IPS-NIHi7 (cell line): ENCODE data around the gene CLCN7.
"Not testable (repeated sequence)": the region's sequence is repeated elsewhere in the genome, so short reads cannot be mapped to it uniquely, and the experiment has no call there.

Experiments
- DNase-seq: peaks from one replicate; pipeline ENCODE4 v3.0.0; 2012; ENCODE audit warnings: mixed read lengths; ENCODE audit errors: extremely low spot score

Gene CLCN7

GRCh38 chr16:1488054-1488601 lies 13.3 kb upstream of the CLCN7 start:
- DNase-seq = no peak

DNA sequence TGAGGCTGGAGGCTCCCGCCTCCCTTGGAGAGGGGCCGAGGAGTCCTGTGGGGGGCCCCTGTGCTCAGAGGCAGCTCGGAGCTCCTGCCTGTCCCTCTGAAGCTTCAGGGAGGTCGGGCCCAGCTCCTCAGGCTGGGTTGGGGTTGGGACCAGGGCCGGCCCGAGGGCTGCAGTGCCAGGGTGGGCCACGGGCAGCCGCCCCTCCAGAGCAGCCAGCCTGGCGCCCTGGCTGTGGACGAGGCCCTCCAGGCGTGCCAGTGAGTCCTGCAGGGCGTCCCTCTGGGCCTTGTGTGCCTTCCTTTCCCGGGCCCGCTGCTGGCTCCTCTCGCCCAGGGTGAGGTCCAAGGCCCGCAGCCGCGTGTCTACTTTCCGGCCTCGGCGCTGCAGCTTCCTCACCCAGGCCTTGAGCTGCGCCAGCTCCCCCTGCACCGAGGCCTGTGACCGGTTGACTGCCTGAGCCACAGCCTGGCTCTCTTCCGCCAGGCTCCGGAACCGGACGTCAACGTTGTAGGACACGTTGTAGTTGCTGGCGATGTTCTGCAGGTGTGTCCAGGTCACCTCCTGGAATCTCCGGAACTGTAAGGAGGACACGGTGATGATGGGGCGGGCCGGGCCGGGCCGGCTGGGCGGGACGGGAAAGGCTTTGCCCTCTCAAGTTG lies 12.7 kb upstream of the CLCN7 start:
- no peak for DNase-seq

GRCh38 chr16:1486551-1487390 lies 11.9 kb upstream of the CLCN7 start:
- DNase-seq = no peak

- DNase-seq = no peak
Measured at GRCh38 chr16:1485847-1486496, 11.1 kb upstream of the CLCN7 start.

GRCh38 chr16:1481906-1482835 lies 7.3 kb upstream of the CLCN7 start:
- no peak for DNase-seq

DNA sequence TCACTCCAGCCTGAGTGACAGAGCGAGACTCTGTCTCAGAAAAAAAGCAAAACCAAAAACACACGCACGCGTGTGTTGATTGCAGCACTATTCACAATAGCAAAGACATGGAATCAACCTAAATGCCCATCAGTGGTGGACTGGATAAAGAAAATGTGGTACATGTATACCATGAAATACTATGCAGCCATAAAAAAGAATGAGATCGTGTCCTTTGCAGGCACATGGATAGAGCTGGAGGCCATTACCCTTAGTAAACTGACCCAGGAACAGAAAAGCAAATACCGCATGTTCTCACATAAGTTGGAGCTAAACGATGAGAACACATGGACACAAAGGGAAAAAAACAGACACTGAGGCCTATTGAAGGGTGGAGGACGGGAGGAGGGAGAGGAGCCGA lies 4.1 kb upstream of the CLCN7 start:
- not testable (repeated sequence) for DNase-seq

DNA sequence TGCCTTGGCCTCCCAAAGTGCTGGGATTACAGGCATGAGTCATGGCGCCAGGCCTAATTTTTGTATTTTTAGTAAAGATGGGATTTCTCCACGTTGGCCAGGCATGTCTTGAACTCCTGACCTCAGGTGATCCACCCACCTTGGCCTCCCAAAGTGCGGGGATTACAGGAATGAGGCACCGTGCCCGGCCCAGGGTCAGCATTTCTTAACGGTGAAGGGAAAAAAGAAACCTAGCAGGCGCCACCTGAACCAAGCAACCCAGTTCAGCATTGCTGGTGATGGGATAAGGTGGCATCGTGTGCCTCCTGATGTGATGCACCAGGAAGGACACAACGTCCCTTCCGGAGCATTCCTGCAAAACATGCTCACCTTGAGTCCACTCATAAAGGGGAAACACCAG lies 2.2 kb upstream of the CLCN7 start:
- no peak for DNase-seq

DNA sequence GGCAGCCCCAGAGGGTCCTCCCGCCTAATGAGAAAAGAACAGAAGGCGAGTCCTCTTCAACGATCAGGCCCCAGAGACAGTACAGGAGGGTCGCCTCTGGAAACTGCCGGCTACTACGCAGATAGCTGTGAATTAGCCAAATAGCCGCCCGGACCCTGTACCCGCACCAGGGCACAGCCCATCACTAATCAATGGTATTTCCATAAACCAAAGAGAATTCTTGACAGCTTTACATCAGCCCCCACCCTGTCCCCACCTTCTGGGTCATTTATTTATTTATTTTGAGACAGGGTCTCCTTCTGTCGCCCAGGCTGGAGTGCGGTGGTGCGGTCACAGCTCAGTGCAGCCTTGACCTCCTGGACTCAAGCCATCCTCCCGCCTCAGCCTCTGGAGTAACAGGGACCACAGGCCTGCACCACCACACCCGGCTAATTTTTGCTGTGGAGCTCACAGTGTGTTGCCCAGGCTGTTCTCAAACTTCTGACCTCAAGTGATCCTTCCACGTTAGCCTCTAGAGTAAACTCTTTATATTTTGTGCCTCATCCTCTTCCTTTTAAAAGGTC lies 805 bp upstream of the CLCN7 start:
- no peak for DNase-seq

- DNase-seq = peak; percentile 48
Measured at GRCh38 chr16:1474082-1474795, 589 bp downstream of the CLCN7 start.

DNA sequence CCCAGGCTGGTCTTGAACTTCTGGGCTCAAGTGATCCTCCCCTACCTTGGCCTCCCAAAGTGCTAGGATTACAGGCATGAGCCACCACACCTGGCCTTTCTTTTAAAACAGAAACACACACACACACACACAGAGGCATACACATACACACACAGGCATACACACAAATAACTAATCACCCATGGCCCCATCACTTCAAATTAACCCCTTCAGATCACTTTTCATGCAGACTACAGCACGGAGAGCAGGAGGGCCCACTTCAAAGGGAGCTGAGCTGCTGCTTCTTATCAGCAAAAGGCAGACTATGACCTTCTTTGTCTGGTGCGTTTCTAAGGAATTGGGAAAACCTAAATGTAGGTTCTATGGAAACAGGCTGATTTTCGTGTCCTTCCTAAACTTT lies 1.9 kb downstream of the CLCN7 start:
- no peak for DNase-seq

GRCh38 chr16:1471569-1472194 lies 3.1 kb downstream of the CLCN7 start:
- DNase-seq = no peak

DNA sequence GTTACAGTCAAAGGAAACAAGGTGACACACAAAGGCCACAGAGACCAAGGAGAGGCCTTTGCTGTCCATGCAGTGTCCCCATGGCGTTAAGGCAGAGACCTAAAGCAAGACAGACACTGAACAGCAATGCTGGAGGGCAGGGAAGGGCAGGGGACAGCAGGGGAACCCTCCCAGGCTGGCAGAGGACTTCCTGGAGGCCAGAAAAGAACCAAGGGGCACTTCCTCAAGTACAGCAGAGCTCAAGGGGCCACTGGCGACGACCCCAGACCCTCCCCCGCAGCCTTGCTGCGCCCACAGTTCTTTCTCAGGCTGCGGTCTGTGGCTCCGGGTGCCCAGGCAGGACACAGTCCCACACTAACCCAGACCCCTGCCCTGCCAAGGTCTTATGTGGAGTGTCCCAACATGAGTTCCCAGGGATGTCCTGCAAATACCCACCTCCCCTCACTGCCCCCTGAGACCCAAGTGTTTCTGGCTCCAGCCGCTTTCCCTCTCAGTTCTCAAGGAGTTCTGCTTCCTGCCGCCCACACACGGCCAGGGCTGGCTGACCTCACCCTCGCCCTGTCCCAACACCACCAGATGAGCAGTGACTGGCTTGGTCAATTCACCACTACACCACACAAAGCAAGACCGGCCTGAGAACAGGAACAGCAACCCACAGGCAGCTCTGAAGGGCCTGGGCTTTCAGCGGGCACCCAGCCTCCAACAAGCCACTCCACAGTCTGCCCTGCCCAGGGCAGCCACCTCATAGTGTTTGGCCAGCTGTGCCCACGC lies 4.2 kb downstream of the CLCN7 start:
- DNase-seq = no peak

DNA sequence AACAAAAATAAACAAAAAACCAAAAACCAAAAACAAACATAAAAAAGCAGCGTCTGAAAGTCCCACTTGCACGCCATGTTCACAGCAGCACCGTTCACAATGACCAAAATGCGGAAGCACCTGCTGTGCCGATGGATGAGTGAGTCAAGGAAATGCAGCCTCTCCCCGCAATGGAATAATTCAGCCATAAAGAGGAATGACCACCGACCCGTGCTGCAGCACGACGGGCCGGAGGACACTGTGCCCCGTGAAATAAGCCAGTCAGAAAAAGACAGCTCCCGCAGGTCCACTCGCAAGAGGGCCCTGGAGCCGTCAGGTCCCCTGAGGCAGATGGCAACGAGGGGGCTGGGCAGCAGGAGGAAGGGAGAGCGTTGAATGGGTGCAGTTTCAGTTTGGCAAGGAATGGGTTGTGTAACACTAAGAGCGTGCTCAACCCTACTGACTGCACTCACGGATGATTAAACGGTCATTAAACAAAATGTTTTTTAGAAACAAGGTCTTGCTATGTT lies 5.1 kb downstream of the CLCN7 start:
- no peak for DNase-seq

GRCh38 chr16:1469141-1469540 lies 5.7 kb downstream of the CLCN7 start:
- not testable (repeated sequence) for DNase-seq

- DNase-seq = no peak
Measured at GRCh38 chr16:1468426-1468810, 6.4 kb downstream of the CLCN7 start.

- DNase-seq = no peak
Measured at GRCh38 chr16:1466968-1467521, 7.8 kb downstream of the CLCN7 start.

- no peak for DNase-seq
Measured at GRCh38 chr16:1466054-1466453, 8.8 kb downstream of the CLCN7 start.

- no peak for DNase-seq
Measured at GRCh38 chr16:1465567-1465915, 9.3 kb downstream of the CLCN7 start.
